Fibroblast of gingiva (primary cell): ENCODE measurements around the gene UCN.
"Not testable (repeated sequence)": the region's sequence is repeated elsewhere in the genome, so short reads cannot be mapped to it uniquely, and the experiment has no call there.

Source experiments
- DNase-seq: peaks from one replicate; pipeline ENCODE4 v3.0.0-alpha.2; 2011; ENCODE audit warnings: low read depth

The UCN gene

GRCh38 chr2:27282892-27283291 is 25.4 kb downstream of the UCN start:
- DNase-seq = no peak

DNA sequence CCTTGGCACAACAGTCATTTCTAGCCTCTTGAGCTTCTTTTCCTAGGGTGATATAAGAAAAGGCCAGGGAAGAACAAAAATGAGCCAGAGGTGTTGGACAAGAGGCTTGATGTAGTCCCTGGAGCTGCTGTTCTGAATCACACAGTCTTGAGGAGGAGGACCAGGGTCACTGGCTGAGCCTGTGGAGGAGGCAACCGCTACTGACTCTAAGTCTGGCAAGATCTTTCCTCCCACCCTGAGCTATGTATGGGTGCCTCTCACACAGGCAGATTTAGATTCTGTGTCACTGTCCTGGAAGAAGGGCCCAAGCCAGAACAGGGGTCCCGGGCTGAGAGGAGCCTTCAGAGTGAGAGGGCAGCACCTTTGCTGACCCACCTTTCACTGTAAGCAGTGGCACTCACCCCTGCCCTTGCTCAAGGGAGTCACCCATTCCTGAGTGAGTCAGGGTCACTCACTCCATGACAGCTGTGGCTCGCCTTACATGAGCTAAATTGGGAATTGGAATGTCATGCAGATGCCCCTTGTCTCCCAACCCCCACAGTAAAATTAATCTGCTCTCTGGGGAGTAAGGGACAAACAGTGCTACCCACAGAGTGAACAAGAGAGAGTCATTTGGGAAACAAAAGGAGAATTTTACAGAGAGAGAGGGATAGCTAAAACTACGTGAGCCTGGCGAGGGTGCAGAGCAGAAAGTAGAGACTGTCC is 26.2 kb downstream of the UCN start, which contains the start of gene TRIM54:
TRIM54 (plus strand) TSS at position 575 of the 705 bp plus-strand sequence. CDS start 303 bp downstream, outside the sequence.
- no peak for DNase-seq

- DNase-seq = no peak
Measured at GRCh38 chr2:27281442-27281841, 26.8 kb downstream of the UCN start.

- DNase-seq = no peak
Measured at GRCh38 chr2:27280826-27281225, 27.4 kb downstream of the UCN start.

- DNase-seq = no peak
Measured at GRCh38 chr2:27278010-27278409, 30.2 kb downstream of the UCN start.

DNA sequence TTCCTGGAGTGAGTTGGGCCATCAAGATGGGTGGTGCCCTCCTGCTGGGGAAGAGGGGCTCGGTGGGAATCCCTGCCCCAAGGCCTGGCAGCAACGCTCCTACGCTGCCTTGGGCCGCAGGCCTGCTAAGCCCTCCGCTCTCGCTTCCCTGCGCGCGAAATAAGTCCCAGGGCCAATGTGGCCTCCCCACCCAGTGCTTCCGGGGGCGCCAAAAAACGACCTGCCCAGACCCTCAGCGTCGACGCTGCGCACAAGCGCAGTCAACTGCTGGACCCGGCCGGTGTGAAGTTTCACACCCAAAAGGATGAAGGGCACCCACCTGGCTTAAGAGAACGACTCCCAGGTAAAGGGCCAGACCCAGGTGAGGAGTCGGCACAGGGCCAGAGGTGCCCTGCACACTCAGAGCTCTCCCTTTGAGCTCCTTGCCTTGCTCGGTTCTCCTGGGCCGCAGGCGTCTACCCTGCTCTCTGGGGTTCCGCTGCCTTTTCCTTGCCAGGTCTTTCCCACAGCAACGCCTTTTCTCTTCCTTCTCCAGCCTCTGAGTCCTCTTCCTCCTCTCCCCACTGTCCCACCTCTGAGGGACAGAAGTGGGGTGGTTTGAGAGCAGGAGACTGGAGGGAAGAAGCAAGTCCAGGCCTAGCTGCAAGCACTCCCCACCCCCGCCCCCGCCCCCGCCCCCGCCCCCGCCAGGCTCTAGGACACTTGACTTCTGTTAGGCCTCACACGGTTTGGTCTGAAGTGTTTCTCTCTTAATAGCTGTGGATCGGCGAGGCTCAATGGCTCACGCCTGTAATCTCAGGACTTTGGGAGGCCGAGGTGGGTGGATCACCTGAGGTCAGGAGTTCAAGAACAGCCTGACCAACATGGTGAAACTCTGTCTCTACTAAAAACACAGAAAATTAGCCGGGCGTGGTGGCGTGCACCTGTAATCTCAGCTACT is 32.8 kb downstream of the UCN start, which contains the start of gene DNAJC5G:
DNAJC5G (plus strand) TSS at position 223 of the 940 bp plus-strand sequence. CDS start 1,296 bp downstream, outside the sequence.
- no peak for DNase-seq

GRCh38 chr2:27272537-27273522 is 35.4 kb downstream of the UCN start:
- DNase-seq = not testable (repeated sequence)

DNA sequence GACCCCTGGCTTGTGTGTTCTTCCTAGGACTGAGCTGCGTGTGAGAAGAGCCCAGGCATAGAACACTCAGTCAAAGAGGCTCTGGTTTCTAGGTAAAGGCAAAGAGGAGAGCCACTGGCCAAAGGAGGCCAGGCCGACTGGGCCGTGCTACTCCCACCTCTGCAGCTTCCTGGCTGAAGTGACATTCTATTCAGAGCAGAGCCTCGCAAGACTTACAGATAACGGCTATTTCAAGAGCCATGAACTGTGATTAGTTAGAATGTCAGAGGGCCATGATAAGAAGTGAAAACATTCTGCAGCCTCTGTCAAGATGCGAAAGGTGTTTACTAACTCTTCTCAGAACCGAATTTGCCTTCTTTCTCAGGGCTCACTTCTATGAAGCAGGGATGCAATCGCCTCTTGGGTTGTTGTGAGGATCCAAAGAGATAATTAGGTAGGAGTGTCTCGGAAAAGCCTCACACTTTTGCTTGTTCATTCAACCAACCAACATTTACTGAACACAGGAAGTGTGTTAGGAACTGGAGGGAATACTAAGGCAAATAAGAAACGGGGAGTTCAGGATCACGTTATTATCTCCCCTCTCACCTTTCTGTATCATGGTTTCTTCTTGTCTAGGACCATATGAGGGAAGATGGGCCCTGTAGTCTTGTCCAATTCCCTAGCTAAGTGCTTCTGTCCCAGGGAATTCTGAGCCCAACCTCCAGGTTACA is 36.5 kb downstream of the UCN start:
- no peak for DNase-seq

DNA sequence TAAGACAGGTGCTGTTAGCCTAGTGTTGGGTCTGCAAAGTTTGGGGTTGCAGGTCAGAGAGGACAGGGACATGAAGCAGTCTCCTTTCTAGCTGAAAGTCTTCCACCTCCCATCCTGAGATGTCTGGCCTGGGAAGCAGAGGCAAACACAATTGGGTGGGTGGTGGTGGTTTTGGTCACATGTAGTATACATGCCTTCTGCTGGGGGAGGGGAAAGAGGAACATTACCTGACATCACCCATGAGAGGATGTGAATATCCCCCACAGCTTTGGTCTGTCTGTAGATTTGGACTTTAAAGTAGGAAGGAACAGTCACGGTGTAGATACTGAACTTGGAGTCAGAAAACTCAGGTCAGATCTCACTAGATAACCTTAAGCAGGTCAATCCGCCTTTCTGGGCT is 37.6 kb downstream of the UCN start:
- no peak for DNase-seq

DNA sequence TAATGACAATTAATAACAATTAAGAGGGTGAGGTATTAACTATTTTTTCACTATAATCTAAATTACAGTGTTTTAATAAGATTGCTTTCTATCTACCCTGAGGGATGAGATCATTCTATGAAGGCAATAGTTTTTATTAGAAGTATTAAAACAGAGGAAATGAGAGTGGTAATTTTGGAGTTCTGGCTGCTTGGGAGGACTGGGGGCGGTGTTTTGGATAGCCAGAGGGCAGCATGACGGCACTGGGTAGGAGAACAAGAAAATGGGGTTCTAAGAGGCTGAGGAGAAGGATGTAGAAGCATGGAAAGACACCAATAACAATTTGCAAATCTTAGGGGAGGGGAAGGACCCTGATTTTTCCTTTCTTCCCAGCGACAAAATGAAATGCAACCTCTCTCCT is 38.1 kb downstream of the UCN start:
- DNase-seq = no peak

- DNase-seq = not testable (repeated sequence)
Measured at GRCh38 chr2:27268296-27268695, 39.9 kb downstream of the UCN start.

DNA sequence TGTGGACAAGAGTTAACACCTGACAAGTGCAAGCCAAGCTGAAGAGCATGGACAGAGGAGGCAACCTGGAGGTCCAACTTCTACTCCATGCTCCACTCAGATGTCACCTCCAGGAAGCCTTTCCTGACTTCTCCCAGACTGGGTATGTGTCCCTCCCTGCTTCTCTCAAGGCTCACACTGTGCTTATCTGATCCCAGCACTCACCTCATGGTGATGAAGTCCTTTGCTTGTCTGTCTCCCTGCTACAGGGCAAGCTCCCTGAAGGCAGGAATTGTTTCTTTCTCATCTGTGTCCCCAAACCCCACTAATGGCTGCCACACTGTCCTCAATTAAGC is 42.7 kb downstream of the UCN start:
- no peak for DNase-seq

GRCh38 chr2:27264753-27265535 is 43.3 kb downstream of the UCN start:
- DNase-seq = peak; percentile 31

DNA sequence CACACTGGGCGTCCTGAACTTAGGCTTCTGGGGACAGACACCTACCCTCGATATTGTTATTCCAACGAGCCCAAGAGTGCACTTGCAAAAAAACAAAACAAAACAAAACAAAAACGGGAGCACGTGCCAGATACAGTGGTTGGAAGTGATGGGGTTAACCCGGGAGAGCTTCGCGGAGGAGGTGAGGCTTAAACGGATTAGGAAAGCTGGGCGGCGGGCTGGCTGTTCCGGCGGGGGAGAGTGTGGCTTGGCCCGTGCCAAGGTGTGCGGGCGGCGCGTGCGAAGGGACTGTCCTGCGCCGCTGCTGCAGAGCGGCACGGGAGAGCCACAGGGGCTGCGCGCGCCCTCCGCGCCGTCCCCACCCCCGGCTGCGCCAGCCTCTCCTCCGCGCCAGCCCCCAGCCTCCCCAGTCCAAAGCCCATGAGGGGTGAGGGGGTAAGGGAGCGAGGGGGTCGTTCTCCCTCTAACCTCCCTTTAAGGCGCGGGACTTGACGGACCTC is 43.9 kb downstream of the UCN start:
- no peak for DNase-seq

DNA sequence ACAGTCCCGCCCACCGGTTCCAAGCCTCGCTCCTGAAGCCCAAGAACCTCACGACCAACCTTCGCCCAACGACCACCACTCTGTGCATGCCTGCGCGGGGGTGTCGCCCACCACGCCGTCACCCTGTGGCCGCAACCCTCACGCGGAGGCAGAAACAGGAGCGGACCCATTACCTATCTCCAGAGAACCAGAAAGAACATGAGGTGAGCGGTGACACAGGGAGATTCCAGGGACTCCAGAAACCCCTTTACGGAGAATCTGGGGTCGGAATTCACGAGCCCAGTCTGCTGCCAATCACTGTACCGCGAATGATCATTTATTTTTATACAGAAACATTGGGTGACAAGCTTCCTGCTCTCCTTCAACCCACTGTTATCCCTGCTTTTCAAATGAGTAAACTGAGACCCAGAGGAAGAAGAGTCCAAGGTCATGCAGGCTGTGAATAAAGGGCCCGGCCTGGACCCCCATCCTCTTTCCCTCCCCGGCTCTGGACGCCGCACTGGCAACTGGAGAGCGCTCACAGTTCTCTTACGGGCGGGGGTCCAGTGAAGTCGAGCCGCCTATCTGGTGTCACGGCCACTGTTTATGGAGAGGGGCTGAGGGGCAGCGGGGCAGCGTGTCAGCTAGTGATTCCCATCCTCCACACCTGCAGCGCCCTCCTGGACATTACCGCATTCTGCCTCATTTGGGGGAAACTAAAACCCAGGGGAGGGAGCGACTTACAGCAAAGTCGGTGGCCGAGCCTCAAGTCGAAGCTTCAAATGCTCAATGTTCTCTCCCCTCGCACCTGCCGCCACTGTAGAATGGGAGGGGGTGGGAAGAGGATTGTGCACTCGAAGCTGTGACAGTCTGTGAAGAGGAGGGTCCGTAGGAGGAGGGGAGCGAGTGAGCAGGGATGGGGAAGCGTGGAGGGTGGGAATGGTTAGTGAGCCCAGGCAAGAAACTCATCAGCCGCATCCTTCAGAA is 44.7 kb downstream of the UCN start:
- DNase-seq = no peak

DNA sequence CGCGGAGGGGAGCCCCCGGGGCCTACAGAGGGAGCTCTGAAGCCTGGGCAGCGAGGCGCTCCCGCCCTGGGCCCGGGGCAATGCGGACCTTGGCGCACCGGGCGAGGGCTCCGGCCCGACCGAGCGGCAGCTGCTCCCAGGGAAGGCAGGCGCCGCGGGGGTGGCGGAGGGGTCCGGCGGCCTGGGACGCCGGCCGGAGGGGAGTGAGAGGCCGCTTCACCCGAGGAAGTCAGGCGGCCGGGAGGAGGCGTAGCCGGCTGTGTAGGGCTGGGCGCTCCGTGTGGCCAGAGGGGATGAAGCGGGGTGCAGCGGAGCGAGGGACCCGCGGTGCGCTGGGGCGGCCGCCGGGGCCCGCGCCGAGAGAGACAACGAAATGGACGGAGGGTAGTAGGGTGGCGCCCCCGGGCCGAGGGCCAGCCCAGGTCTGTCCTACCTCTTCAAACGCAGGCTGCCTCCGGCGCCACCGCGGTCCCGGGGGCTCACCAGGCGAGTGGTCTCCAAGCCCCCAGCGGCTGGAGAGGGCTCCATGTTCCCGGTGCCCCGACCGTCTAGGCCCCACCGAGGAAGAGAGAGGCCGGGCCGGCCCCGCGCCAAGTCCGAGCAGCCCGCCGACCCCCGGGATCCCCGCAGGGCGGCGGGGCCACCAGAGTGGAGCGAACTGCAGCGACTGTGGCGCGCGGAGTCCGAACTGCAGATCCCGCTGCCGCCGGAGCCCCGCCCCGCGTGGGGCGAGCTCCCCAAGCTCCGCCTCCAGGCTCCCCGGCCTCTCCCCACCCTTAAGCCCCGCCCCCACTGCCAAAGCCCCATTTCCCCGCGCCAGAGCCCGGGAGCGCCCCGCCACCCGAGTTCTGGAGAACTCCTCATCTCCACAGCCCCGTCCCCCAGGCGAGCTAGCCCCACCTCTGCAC is 45.6 kb downstream of the UCN start, which contains the start of gene SLC30A3:
SLC30A3 (minus strand) TSS at position 669 of the 908 bp plus-strand sequence; CDS start at position 528, 141 bp downstream.
- no peak for DNase-seq

GRCh38 chr2:27261926-27262298 is 46.3 kb downstream of the UCN start:
- no peak for DNase-seq
